GM12878 (cell line): ENCODE data around the gene LDLRAP1. TPM values are rescaled to one million over a fixed set of nuclear protein-coding genes. Genes with fewer than 3 reads are reported as not detected.

Experiments
- ATAC-seq: fragments of 200-7000 bp; cut with Tn5 transposase; 3 replicates; pipeline ENCODE4 v1.9.1; 2020; ENCODE audit warnings: mild to moderate bottlenecking, moderate library complexity
- BruUV-seq: library from RNA; stranded (reverse); fragments of 400-500 nt; replicated peaks from 2 replicates; lab custom pipeline; 2021; lab: Mats Ljungman, UMichigan
- CTCF ChIA-PET: fragments of 300-600 bp; sonication (Branson Sonifier 250); formaldehyde crosslinking; extraction: SDS; loops from one replicate; lab custom pipeline; 2021; ENCODE audit warnings: inconsistent platforms; lab: Yijun Ruan, JAX
- POLR2A ChIA-PET: fragments of 350-600 bp; formaldehyde crosslinking; extraction: SDS; loops from one replicate; lab custom pipeline; 2021; ENCODE audit warnings: inconsistent platforms; lab: Charles Lee
- RAD21 ChIA-PET: fragments of 300-600 bp; sonication (Branson Sonifier 250); formaldehyde crosslinking; loops from one replicate; lab custom pipeline; 2023; ENCODE audit warnings: antibody characterized with exemption; ENCODE audit not compliant: unreplicated experiment; lab: Charles Lee
- SMC1A ChIA-PET: fragments of 300-600 bp; sonication (Branson Sonifier 250); formaldehyde crosslinking; loops from one replicate; lab custom pipeline; 2023; ENCODE audit not compliant: unreplicated experiment, uncharacterized antibody; lab: Charles Lee
- DNase-seq: peaks from one replicate; pipeline ENCODE4 v3.0.0-alpha.2; 2011; ENCODE audit warnings: low read depth, low spot score
- FAIRE-seq: peaks from 3 replicates; lab custom pipeline; 2011; peaks lifted over from hg19 to GRCh38; lab: Jason Lieb, UNC
- H2AFZ ChIP-seq: 2 replicates; pipeline ENCODE4 v1.6.0; 2011; ENCODE audit warnings: low read depth, low read length, control low read depth; ENCODE audit not compliant: control insufficient read depth
- H3K27ac ChIP-seq: 2 replicates; pipeline ENCODE4 v1.5.1; 2011; ENCODE audit warnings: control low read depth; ENCODE audit not compliant: control insufficient read depth, insufficient read depth
- H3K27me3 ChIP-seq, 2 experiments: replicated peaks in 1 of 2; 2 replicates each; pipeline versions ENCODE4 v1.6.0 to v1.6.1; 2011; ENCODE audit warnings: low read length in 1 of 2; ENCODE audit not compliant: control insufficient read depth in 2 of 2, insufficient read depth in 2 of 2
- H3K36me3 ChIP-seq, 2 experiments: 2 replicates each; pipeline ENCODE4 v1.5.1; 2011; ENCODE audit warnings: low read length in 1 of 2; ENCODE audit not compliant: control insufficient read depth in 2 of 2, insufficient read depth in 2 of 2
- H3K4me1 ChIP-seq: 2 replicates; pipeline ENCODE4 v1.6.1; 2011; ENCODE audit warnings: mild to moderate bottlenecking, low read length, moderate library complexity, mixed read lengths; ENCODE audit not compliant: control insufficient read depth, insufficient read depth
- H3K4me2 ChIP-seq: 2 replicates; pipeline ENCODE4 v1.6.0; 2011; ENCODE audit warnings: control low read depth; ENCODE audit not compliant: control insufficient read depth, insufficient read depth
- H3K4me3 ChIP-seq: fragments of 200-600 bp; sonication (generic); 2 replicates; pipeline ENCODE4 v1.5.1; 2016
- H3K79me2 ChIP-seq: 2 replicates; pipeline ENCODE4 v1.6.0; 2011; ENCODE audit warnings: low read length; ENCODE audit not compliant: control insufficient read depth, insufficient read depth
- H3K9ac ChIP-seq: 2 replicates; pipeline ENCODE4 v1.8.0; 2011; ENCODE audit warnings: low read length, control low read depth, mixed read lengths; ENCODE audit not compliant: control insufficient read depth, insufficient read depth
- H3K9me3 ChIP-seq: replicated peaks from 3 replicates; pipeline ENCODE4 v1.5.1; 2011; ENCODE audit warnings: mild to moderate bottlenecking, low read length; ENCODE audit not compliant: control insufficient read depth, insufficient read depth
- H4K20me1 ChIP-seq: 2 replicates; pipeline ENCODE4 v1.6.0; 2011; ENCODE audit not compliant: control insufficient read depth, insufficient read depth
- BCL11A ChIP-seq: IDR thresholded peaks from 2 replicates; pipeline ENCODE4 v1.6.1; 2011; ENCODE audit warnings: low read depth, low read length
- CHD2 ChIP-seq: IDR thresholded peaks from 2 replicates; pipeline ENCODE4 v1.6.1; 2011; ENCODE audit warnings: low read depth, low read length, improper control_type of control experiment, borderline replicate concordance
- EED ChIP-seq: sonication (generic); IDR thresholded peaks from 2 replicates; pipeline ENCODE4 v1.6.1; 2016; ENCODE audit warnings: antibody characterized with exemption, low read depth
- FOS ChIP-seq: IDR thresholded peaks from 3 replicates; pipeline ENCODE4 v1.6.1; 2011; ENCODE audit warnings: borderline replicate concordance; ENCODE audit not compliant: insufficient read length; ENCODE audit errors: extremely low read depth
- FOXK2 ChIP-seq: fragments of 450-650 bp; IDR thresholded peaks from 2 replicates; pipeline ENCODE4 v1.6.1; 2017; ENCODE audit warnings: mild to moderate bottlenecking, moderate library complexity
- IKZF1 ChIP-seq: fragments of 450-650 bp; conservative IDR thresholded peaks from 2 replicates; pipeline ENCODE4 v1.6.1; 2017; ENCODE audit warnings: antibody characterized with exemption, mild to moderate bottlenecking
- MAX ChIP-seq: IDR thresholded peaks from 2 replicates; pipeline ENCODE4 v1.6.1; 2012; ENCODE audit warnings: low read depth, low read length, improper control_type of control experiment
- NFIC ChIP-seq: IDR thresholded peaks from 2 replicates; pipeline ENCODE4 v1.6.1; 2012; ENCODE audit warnings: low read depth, mild to moderate bottlenecking, inconsistent platforms, low read length, moderate library complexity
- PML ChIP-seq: IDR thresholded peaks from 2 replicates; pipeline ENCODE4 v1.6.1; 2012; ENCODE audit warnings: low read length, inconsistent platforms
- PRDM15 ChIP-seq: fragments of 450-650 bp; formaldehyde crosslinking; IDR thresholded peaks from 2 replicates; pipeline ENCODE4 v1.4.0; 2020; ENCODE audit warnings: mild to moderate bottlenecking, moderate library complexity
- TCF12 ChIP-seq: IDR thresholded peaks from 2 replicates; pipeline ENCODE4 v1.6.1; 2011; ENCODE audit warnings: low read depth, mild to moderate bottlenecking, low read length
- TCF7 ChIP-seq: IDR thresholded peaks from 2 replicates; pipeline ENCODE4 v1.6.1; 2014; ENCODE audit warnings: antibody characterized with exemption, borderline replicate concordance
- ZNF687 ChIP-seq: fragments of 450-650 bp; IDR thresholded peaks from 2 replicates; pipeline ENCODE4 v1.6.1; 2017; ENCODE audit warnings: mild to moderate bottlenecking, moderate library complexity
- WGBS: methylation state at CpG from one replicate; pipeline ENCODE4 v1.1.6; 2016; ENCODE audit warnings: low lambda C conversion rate; ENCODE audit not compliant: insufficient replicate concordance, insufficient coverage; ENCODE audit errors: missing lambda C conversion rate; 5-methylcytosine and 5-hydroxymethylcytosine counted together
- in situ Hi-C: fragments of 300-500 bp; cut with MboI; formaldehyde crosslinking; loops from 9 replicates; pipeline ENCODE4 v1.14.3; 2018; ENCODE audit warnings: mixed read lengths
- intact Hi-C: fragments of 100-400 bp; cut with micrococcal nuclease; formaldehyde crosslinking; loops from one replicate; pipeline ENCODE4 v1.14.2; 2022; ENCODE audit not compliant: unreplicated experiment
- polyA plus RNA-seq, 11 experiments: library from polyadenylated mRNA; depleted of rRNA in 4 of 11; unstranded in 6 of 11; stranded (reverse) in 5 of 11; fragments of >200 nt; fragmentation: Nextera tagmentation in 4 of 11; fragmentation: Illumina TruSeq in 1 of 11; extraction: Ambion mirVana in 4 of 11; extraction: Trizol in 1 of 11; gene quantifications; 1 replicate in 1 of 11; 2 replicates in 10 of 11; pipeline versions ENCODE4 v1.2.1 to v1.2.3, GENCODE V29; 2011 to 2016; ENCODE audit warnings: inconsistent platforms in 2 of 11, missing spikeins in 2 of 11, low read depth in 1 of 11
- total RNA-seq, 4 experiments: library from RNA; depleted of rRNA in 3 of 4; stranded (reverse); fragments of >200 nt in 3 of 4; fragmentation: Illumina TruSeq in 1 of 4; extraction: Trizol in 1 of 4; gene quantifications; 2 replicates each; pipeline versions ENCODE4 v1.2.1 to v1.2.3, GENCODE V29; 2013 to 2021

The LDLRAP1 gene
- total and polyA plus RNA-seq, 10 of the 15 experiments (the other 5 are each of a cell fraction or from before 2014, with no cell fraction given), result 0.43 to 37.6 (median 22.0) TPM

- TF ChIP-seq MAX (no peak), FOXK2 (no peak)
These were observed 13.8 kb upstream of the LDLRAP1 start (continued) for GRCh38 chr1:25529518-25530185.

GRCh38 chr1:25530186-25531081 is 13.0 kb upstream of the LDLRAP1 start:
- Histone ChIP-seq H3K27me3 (no peaks in the 10 kb centered on the region; a peak in 1 of 4 replicates), H3K4me3 (no peak overlapping the region), H3K36me3 (no peaks in the 10 kb centered on the region), H3K9ac (no peak overlapping the region), H3K4me2 (no peak overlapping the region), H3K79me2 (no peaks in the 10 kb centered on the region), H4K20me1 (no peaks in the 10 kb centered on the region), H3K27ac (no peak overlapping the region), H2AFZ (no peak overlapping the region), H3K9me3 (no peaks in the 10 kb centered on the region), H3K4me1 (no peaks in the 10 kb centered on the region)
- ATAC-seq, result no peak
- ChIA-PET RAD21 (no interaction called here), SMC1A (no interaction called here), CTCF (interaction anchor here (1.2 kb wide), 1 partner anchor 10 kb away, joined by 5 read pairs; no protein-coding TSS in a partner anchor), POLR2A (interaction anchor here (0.5 kb wide), 1 partner anchor 18 kb away, joined by 3 read pairs; no protein-coding TSS in a partner anchor)
- BruUV-seq, result no TSS peak
- intact Hi-C loops (no loop called here), in situ Hi-C loops (no loop called here)
- no peak for FAIRE-seq
- no peak for DNase-seq
- WGBS, result 72% methylated on average over 20 of the region's 22 CpGs
- TF ChIP-seq EED (no peak), BCL11A (no peak), ZNF687 (no peak), IKZF1 (no peak), TCF7 (no peak), FOS (no peak), PRDM15 (CRISPR knock-in tag) (no peak), NFIC (no peak), CHD2 (no peak), TCF12 (no peak), PML (no peak)
